Kidney (tissue), 22 donors: ENCODE data around the gene ARL4D. TPM values are rescaled to one million over a fixed set of nuclear protein-coding genes. Genes with fewer than 3 reads are reported as not detected.
A peak's percentile ranks its signal among the peaks of the same experiment; 100 is the strongest.

Experiments
- DNase-seq, 5 donors: peaks; one replicate each; pipeline ENCODE4 v3.0.0-alpha.2; 2013 to 2020
- FAIRE-seq: peaks from 2 replicates; lab custom pipeline; 2012; peaks lifted over from hg19 to GRCh38; lab: Jason Lieb, UNC
- H3K27ac ChIP-seq, 2 donors: one replicate each; pipeline ENCODE4 v1.7.0; 2013; ENCODE audit warnings: low read depth in 2 of 2, low read length in 2 of 2, inconsistent platforms in 1 of 2
- H3K27me3 ChIP-seq: one replicate; pipeline ENCODE4 v1.7.1; 2013; ENCODE audit warnings: low read length, inconsistent platforms; ENCODE audit not compliant: control insufficient read depth, insufficient read depth
- H3K36me3 ChIP-seq, 3 donors: one replicate each; pipeline versions ENCODE4 v1.7.0 to v1.7.1; 2013; ENCODE audit warnings: low read length in 3 of 3, control low read depth in 1 of 3, inconsistent platforms in 1 of 3; ENCODE audit not compliant: insufficient read depth in 3 of 3, control insufficient read depth in 2 of 3
- H3K4me1 ChIP-seq, 3 donors: one replicate each; pipeline versions ENCODE4 v1.7.0 to v1.7.1; 2013; ENCODE audit warnings: low read length in 3 of 3, inconsistent platforms in 1 of 3, low read depth in 1 of 3; ENCODE audit not compliant: control insufficient read depth in 2 of 3, insufficient read depth in 2 of 3
- H3K4me3 ChIP-seq, 3 donors: one replicate each; pipeline versions ENCODE4 v1.7.0 to v1.8.1; 2013; ENCODE audit warnings: low read length in 3 of 3, control low read depth in 1 of 3, inconsistent platforms in 1 of 3
- H3K9ac ChIP-seq, 3 donors: one replicate each; pipeline versions ENCODE4 v1.7.0 to v1.7.1; 2013; ENCODE audit warnings: low read length in 3 of 3, control low read depth in 1 of 3, inconsistent platforms in 1 of 3
- H3K9me3 ChIP-seq, 3 donors: one replicate each; pipeline versions ENCODE4 v1.7.0 to v1.7.1; 2013; ENCODE audit warnings: low read length in 3 of 3, control low read depth in 1 of 3, inconsistent platforms in 1 of 3; ENCODE audit not compliant: control insufficient read depth in 2 of 3, insufficient read depth in 1 of 3
- CTCF ChIP-seq: IDR thresholded peaks from 3 replicates; pipeline ENCODE4 v1.5.1; 2012; ENCODE audit warnings: mild to moderate bottlenecking, moderate library complexity, borderline replicate concordance; ENCODE audit not compliant: insufficient read depth; ENCODE audit errors: extremely low read depth
- intact Hi-C: fragments of 100-400 bp; cut with DNase I; formaldehyde crosslinking; loops from one replicate; pipeline ENCODE4 v1.11.1; 2022
- long read RNA-seq, 10 donors: library from polyadenylated mRNA in 1 of 10; unstranded in 1 of 10; transcript quantifications; one replicate each; pipeline ENCODE4 v2.0.0 and lab custom pipeline, GENCODE V29; 2021 to 2026
- polyA plus RNA-seq: library from polyadenylated mRNA; stranded (reverse); fragments of 350-450 nt; fragmentation: Illumina TruSeq; extraction: RNeasy Lipid Tissue Mini Kit (QIAGEN cat#74804); gene quantifications from one replicate; pipeline ENCODE4 v1.2.3, GENCODE V29; 2014; ENCODE audit warnings: low read depth, low replicate concordance; ENCODE audit not compliant: insufficient read depth
- total RNA-seq: library from RNA; stranded (reverse); fragmentation: NEBNext Ultra II Directional; extraction: Animal tissue kit (Norgen Biotek cat#: 25700); gene quantifications from one replicate; pipeline ENCODE4 v1.2.1, GENCODE V29; 2021
- donor health status: control.
- donor health status: control.
- donor health status: control.
- donor health status: control.
- donor health status: control.
- donor health status: DM: yes; HTN: yes; CAD: no.
- donor health status: Normal renal cell carcinoma (clear cell type).

Gene ARL4D
- total RNA-seq (48.8 TPM), polyA plus RNA-seq (81.2 TPM)
- long read RNA-seq, donor 1, partial matches to known transcripts = 0 of 3 reads
- long read RNA-seq, donor 1, other reads (novel, unspliced or antisense) = 0 of 3 reads
- long read RNA-seq, donor 2, transcript ARL4D-201 (2 exons, 1,612 nt) = major isoform, 5 of 12 reads
- long read RNA-seq, donor 2, partial matches to known transcripts = 7 of 12 reads
- long read RNA-seq, donor 2, other reads (novel, unspliced or antisense) = 0 of 12 reads
- long read RNA-seq, donor 3, transcript ARL4D-201 (2 exons, 1,612 nt) = major isoform, 8 of 8 reads
- long read RNA-seq, donor 3, partial matches to known transcripts = 0 of 8 reads
- long read RNA-seq, donor 3, other reads (novel, unspliced or antisense) = 0 of 8 reads
- long read RNA-seq, donor 4, transcript ARL4D-201 (2 exons, 1,612 nt) = major isoform, 7 of 7 reads
- long read RNA-seq, donor 4, partial matches to known transcripts = 0 of 7 reads
- long read RNA-seq, donor 4, other reads (novel, unspliced or antisense) = 0 of 7 reads
- long read RNA-seq, donor 5 = 0 reads
- long read RNA-seq, donor 6, transcript ARL4D-201 (2 exons, 1,612 nt) = major isoform, 6 of 6 reads
- long read RNA-seq, donor 6, partial matches to known transcripts = 0 of 6 reads
- long read RNA-seq, donor 6, other reads (novel, unspliced or antisense) = 0 of 6 reads
- long read RNA-seq, donor 7, transcript ARL4D-201 (2 exons, 1,612 nt) = major isoform, 51 of 72 reads
- long read RNA-seq, donor 7, partial matches to known transcripts = 21 of 72 reads
- long read RNA-seq, donor 7, other reads (novel, unspliced or antisense) = 0 of 72 reads
- long read RNA-seq, donor 8, transcript ARL4D-201 (2 exons, 1,612 nt) = major isoform, 17 of 17 reads
- long read RNA-seq, donor 8, partial matches to known transcripts = 0 of 17 reads
- long read RNA-seq, donor 8, other reads (novel, unspliced or antisense) = 0 of 17 reads
- long read RNA-seq, donor 9, transcript ARL4D-201 (2 exons, 1,612 nt) = major isoform, 6 of 6 reads
- long read RNA-seq, donor 9, partial matches to known transcripts = 0 of 6 reads
- long read RNA-seq, donor 9, other reads (novel, unspliced or antisense) = 0 of 6 reads
- long read RNA-seq, donor 10, transcript ARL4D-201 (2 exons, 1,612 nt) = major isoform, 8 of 8 reads
- long read RNA-seq, donor 10, partial matches to known transcripts = 0 of 8 reads
- long read RNA-seq, donor 10, other reads (novel, unspliced or antisense) = 0 of 8 reads

- H3K27ac ChIP-seq = peak within 1 kb of the TSS; percentile 80 to 92
- FAIRE-seq = no peak
Measured at GRCh38 chr17:43398724-43399595, at the start of gene ARL4D. ARL4D (plus strand) TSS chr17:43398993; CDS start chr17:43399733, 740 bp downstream.

GRCh38 chr17:43349142-43349541 is 49.7 kb upstream of the ARL4D start:
- no peaks in the 10 kb centered on the region for H3K27me3 ChIP-seq
- FAIRE-seq (no peak), DNase-seq (no peak)
- H3K36me3 ChIP-seq = no peaks in the 10 kb centered on the region
- intact Hi-C loops = no loop called here
- H3K4me3 ChIP-seq = no peak overlapping the region
- no peaks in the 10 kb centered on the region for H3K4me1 ChIP-seq
- H3K9ac ChIP-seq = no peak overlapping the region
- H3K9me3 ChIP-seq = peaks cover 0 to 15% (median 2%) of the 10 kb centered on the region in 3 donors
- H3K27ac ChIP-seq = no peak overlapping the region
- TF ChIP-seq CTCF = peak; percentile 8

More at GRCh38 chr17:43398724-43399595, at the start of gene ARL4D:
- TF ChIP-seq CTCF = no peak
- Histone ChIP-seq H3K27me3 (no peaks in the 10 kb centered on the region), H3K4me3 (peak within 1 kb of the TSS; percentile 62 to 80 (median 80)), H3K9ac (peak within 1 kb of the TSS; percentile 41 to 85 (median 74)), H3K36me3 (no peaks in the 10 kb centered on the region), H3K9me3 (no peaks in the 10 kb centered on the region), H3K4me1 (peaks cover 0 to 21% (median 8%) of the 10 kb centered on the region in 3 donors)
- DNase-seq = peak; percentile 86 to 96 (median 91)
- intact Hi-C loops = no loop called here

GRCh38 chr17:43350888-43351361 is 47.9 kb upstream of the ARL4D start:
- intact Hi-C loops = no loop called here
- TF ChIP-seq CTCF = no peak
- no peak for FAIRE-seq
- H3K9me3 ChIP-seq = peaks cover 0 to 15% (median 2%) of the 10 kb centered on the region in 3 donors
- H3K27ac ChIP-seq = no peak overlapping the region
- no peaks in the 10 kb centered on the region for H3K4me1 ChIP-seq
- no peaks in the 10 kb centered on the region for H3K27me3 ChIP-seq
- no peaks in the 10 kb centered on the region for H3K36me3 ChIP-seq
- H3K9ac ChIP-seq = no peak overlapping the region
- no peak overlapping the region for H3K4me3 ChIP-seq
- DNase-seq = no peak
